Amygdala (tissue), 56 donors: ENCODE measurements around the gene GSTP1.
"Not testable (repeated sequence)": the region's sequence is repeated elsewhere in the genome, so short reads cannot be mapped to it uniquely, and the experiment has no call there.

Source experiments
- DNase-seq, 56 donors: peaks; one replicate each; lab custom pipeline; 2025; lab: John Stamatoyannopoulos, UW

Gene GSTP1

DNA sequence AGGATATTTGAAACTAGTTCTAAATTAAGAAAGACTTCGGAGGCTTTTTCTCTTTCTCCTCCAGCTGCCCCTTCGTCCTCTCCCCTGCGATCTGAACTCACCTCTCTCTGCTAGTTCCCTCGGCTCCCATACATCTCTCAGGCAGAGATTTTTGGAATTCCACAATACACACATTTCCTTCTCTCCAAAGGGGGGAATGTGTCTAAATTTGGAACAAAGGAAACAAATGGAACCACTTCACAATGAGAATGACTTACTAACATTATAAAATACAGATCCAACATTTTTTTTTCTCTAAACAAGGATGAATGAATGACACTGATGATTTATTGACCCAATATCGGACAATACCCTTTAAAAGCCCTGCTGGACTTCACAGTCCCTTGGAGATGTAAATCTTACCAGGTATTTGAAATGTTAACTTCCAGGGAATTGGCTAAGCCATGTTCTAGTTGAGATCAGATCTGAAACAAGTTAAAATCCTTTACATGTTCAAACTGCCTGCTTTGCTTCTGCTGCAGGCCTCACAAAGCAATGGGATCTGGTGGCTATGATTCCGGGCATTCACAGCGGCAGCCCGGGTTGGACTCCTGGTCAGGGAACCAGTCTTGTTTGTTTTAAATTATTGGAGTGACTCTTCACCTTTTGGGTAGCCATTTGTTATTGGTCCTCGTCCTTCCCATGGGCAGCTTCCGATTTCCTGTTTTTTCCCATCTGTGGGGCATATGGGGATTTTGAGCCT, 20.5 kb upstream of the GSTP1 start:
- no peak for DNase-seq

DNA sequence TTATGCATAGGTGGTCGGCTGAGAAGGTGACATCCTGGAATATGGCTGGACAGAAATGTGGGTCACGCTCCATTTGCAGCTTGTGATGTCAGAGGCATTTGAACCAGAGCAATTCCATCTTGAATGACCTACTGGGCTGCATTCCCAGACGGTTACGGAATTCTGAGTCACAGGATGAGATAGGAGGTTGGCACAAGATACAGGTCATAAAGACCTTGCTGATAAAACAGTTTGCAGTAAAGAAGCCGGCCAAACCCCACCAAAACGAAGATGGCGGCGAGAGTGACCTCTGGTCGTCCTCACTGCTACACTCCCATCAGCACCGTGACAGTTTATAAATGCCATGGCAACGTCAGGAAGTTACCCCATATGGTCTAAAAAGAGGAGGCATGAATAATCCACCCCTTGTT, 19.9 kb upstream of the GSTP1 start:
- not testable (repeated sequence) for DNase-seq

DNA sequence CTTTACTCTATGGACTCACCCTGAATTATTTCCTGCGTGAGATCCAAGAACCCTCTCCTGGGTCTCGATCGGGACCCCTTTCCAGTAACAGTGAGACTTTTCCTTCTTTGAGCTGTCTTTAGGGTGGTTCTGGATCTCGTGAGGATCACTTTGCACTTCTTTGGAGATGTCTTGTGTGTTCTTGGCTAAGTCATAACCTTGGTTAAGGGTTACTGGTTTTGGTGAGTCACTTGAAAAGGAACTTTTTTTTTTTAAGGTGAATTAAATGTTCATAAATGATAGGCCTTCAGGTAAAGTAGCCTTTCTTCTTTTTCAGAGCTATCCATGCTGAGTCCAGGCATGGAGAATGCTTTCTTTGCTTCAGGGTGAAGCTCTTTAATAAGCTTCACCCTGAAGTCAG, 19.4 kb upstream of the GSTP1 start:
- no peak for DNase-seq

DNA sequence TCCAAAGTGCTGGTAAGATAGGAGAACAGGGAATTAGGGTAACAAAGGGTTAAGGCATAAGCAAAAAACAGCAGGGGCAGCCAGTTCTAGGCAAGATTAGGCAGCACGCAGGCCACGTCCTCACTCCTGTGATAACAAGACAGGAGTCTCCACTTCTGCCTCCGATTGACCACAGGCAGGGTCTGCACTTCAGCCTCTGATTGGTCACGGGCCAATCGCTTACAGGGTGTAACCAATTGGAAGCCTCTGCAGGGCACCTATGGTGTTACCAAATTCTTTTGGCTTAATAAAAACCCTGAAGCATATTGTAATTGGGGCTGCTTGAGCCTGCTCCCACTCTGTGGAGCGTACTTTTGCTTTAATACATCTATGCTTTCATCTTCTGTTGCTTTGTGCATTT, 12.2 kb upstream of the GSTP1 start:
- DNase-seq: no peak

DNA sequence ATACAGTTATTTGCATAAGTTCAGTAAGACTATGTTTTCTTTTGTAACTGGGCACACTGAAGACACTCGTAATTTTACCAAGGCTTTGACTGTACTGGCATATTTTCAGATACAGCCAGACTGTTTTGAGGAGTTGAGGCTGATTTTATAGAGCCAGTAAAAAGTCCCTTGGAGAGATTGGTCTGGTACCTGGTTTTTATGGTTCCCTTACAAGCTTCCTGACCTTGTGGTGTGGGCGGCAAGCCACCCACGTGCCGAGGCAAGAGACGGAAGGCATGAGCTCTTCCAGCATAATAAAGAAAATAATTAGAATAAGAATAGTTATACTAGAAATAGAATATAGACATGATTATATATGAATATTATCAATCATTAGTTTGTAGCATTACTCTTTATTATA, 11.3 kb upstream of the GSTP1 start:
- DNase-seq: no peak

DNA sequence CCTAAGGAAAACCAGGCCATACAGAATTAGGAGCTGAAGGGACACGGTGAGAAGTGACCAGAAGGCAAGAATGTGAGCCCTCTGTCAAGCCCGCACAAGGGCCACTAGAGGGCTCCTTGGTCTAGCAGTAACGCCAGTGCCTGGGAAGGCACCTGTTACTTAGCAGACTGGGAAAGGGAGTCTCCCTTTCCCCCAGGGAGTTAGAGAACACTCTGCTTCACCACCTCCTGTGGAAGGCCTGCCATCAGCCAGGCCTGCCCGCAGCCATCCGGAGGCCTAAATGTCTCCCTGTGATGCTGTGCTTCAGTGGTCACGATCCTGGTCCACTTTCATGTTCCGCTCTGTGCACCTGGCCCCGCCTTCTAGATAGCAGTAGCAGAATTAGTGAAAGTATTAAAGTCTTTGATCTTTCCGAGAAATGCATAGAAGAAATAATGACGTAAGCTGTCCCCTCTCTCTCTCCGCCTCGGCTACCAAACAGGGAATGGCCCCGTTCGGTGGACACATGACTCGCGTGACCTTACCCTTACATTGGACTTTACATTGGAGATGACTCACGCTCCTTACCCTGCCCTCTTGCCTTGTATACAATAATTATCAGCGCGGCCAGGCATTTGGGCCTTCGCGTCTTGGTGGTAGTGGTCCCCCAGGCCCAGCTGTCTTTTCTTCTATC, 10.7 kb upstream of the GSTP1 start:
- DNase-seq: peak in 18 of 56 donors; percentile 4 to 65 (median 33)

GRCh38 chr11:67574938-67575337, 8.7 kb upstream of the GSTP1 start:
- no peak for DNase-seq

DNA sequence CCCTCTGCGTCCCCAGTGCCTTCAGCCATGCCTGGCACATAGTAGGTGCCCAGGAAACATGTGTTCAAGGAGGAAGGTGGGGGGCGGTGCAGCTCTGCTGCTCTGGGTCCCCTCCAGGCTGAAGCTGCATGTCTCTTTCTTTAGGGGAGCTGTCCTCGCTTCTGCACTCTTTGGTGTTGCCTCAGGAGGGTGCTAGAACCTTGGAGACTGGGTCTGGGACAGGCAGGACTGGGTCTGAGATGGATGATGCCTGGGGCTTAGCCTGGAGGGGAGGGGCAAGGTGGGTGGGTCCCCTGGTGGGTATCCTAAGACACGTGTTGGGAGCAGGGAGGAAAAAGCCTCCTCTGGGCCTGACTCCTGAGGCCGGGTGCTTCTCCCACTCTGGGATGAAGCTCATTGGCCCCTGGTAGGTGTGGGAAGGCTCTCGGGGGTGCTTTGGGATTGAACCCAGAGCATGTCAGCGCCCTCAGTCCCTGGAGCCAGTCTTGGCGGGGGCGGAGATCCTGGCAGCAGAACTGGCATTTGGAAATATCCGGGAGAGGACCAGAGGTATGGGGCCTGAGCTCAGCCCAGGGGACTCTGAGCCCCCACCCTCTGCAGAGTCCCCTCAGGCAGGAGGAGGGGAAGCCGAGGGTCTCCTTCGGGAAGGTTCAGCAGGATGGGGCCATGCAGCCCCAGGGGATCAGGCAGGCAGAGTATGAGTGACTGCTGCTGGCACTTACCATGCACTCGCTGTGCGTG, 6.7 kb upstream of the GSTP1 start:
- DNase-seq: no peak

DNA sequence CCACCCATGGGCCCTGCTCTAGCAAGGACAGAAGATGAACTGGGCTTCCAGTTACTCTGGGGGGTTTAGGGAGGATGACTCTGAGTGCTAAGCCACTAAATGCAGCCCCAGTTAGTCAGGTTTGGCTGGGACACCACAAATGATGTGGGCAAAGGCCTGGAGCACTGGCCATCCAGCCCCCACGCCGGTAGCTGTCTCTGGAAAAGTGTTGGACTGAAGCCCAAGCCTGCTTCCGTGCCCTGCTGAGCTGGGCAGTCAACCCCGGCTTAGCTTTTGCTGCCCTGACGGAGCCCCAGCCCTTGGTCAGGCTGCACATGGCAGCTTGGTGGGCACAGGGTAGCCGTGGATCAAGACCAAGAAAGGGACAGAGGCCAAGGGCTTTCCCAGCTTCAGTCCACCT, 5.7 kb upstream of the GSTP1 start:
- no peak for DNase-seq

- DNase-seq: no peak
Measured at GRCh38 chr11:67581469-67581868, 2.1 kb upstream of the GSTP1 start.

GRCh38 chr11:67582011-67582410, 1.6 kb upstream of the GSTP1 start:
- no peak for DNase-seq

DNA sequence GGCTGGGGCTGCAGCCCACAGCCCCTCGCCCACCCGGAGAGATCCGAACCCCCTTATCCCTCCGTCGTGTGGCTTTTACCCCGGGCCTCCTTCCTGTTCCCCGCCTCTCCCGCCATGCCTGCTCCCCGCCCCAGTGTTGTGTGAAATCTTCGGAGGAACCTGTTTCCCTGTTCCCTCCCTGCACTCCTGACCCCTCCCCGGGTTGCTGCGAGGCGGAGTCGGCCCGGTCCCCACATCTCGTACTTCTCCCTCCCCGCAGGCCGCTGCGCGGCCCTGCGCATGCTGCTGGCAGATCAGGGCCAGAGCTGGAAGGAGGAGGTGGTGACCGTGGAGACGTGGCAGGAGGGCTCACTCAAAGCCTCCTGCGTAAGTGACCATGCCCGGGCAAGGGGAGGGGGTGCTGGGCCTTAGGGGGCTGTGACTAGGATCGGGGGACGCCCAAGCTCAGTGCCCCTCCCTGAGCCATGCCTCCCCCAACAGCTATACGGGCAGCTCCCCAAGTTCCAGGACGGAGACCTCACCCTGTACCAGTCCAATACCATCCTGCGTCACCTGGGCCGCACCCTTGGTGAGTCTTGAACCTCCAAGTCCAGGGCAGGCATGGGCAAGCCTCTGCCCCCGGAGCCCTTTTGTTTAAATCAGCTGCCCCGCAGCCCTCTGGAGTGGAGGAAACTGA, 731 bp downstream of the GSTP1 start:
- peak in 30 of 56 donors; percentile 8 to 65 (median 45) for DNase-seq

- peak in 1 of 56 donors; percentile 6 for DNase-seq
Measured at GRCh38 chr11:67584881-67585873, 1.6 kb downstream of the GSTP1 start.

DNA sequence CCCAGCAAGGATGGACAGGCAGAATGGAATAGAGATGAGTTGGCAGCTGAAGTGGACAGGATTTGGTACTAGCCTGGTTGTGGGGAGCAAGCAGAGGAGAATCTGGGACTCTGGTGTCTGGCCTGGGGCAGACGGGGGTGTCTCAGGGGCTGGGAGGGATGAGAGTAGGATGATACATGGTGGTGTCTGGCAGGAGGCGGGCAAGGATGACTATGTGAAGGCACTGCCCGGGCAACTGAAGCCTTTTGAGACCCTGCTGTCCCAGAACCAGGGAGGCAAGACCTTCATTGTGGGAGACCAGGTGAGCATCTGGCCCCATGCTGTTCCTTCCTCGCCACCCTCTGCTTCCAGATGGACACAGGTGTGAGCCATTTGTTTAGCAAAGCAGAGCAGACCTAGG, 2.3 kb downstream of the GSTP1 start:
- no peak for DNase-seq

DNA sequence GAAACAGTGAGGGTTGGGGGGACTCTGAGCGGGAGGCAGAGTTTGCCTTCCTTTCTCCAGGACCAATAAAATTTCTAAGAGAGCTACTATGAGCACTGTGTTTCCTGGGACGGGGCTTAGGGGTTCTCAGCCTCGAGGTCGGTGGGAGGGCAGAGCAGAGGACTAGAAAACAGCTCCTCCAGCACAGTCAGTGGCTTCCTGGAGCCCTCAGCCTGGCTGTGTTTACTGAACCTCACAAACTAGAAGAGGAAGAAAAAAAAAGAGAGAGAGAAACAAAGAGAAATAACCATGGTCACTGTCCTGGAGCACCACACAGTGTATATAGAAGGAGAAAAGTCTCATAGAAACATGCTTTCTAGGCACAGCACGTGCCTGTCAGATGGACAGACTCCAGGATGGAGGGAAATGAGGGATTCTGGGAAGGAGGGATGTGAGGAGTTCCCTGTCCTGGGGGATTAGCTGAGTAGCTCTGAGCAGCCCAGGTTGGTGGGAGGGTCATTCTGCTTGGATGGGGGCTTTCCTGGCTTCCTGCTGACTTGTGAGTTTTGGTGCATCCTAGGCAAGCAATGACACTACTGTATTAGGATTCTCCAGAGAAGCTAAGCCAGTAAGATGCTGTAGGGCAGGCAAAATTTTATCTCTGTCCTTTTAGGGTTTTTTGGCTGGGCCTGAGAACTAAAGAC, 3.1 kb downstream of the GSTP1 start:
- DNase-seq: no peak

DNA sequence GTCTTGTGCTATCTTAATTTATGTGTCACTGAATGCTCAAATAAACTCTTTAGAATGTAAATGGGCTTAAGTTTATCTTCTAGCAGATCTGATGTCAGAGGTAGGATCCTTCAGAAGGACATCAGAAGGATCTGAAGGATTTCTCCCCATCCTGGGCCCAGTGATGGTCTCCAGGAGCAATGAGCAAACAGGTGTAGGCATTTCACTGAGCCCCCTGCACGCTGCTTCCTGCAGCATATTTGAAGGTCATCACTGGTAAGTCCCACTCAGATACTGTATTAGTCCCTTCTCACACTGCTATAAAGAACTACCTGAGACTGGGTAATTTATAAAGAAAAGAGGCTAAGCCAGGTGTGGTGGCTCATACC, 4.5 kb downstream of the GSTP1 start:
- DNase-seq: no peak

GRCh38 chr11:67588899-67589415, 5.3 kb downstream of the GSTP1 start:
- not testable (repeated sequence) for DNase-seq

- DNase-seq: no peak
Measured at GRCh38 chr11:67592880-67593564, 9.4 kb downstream of the GSTP1 start.

GRCh38 chr11:67593565-67593905, 9.9 kb downstream of the GSTP1 start:
- no peak for DNase-seq
